Measurements from ENCODE around the gene PRR5L.

PRR5L gene

GRCh38 chr11:36427876-36428275, 131.8 kb downstream of the PRR5L start:
- Histone ChIP-seq H3K79me2 (ENCODE audit: low read length) (no peaks in the 10 kb centered on the region), H4K20me1 (ENCODE audit: insufficient read depth, low read length) (no peaks in the 10 kb centered on the region), H3K9me2 (replicated peaks; ENCODE audit: insufficient read depth, low read length) (no peaks in the 10 kb centered on the region), H3K36me3 (replicated peaks; ENCODE audit: insufficient read depth, low read length) (no peaks in the 10 kb centered on the region), H3K27ac (ENCODE audit: low read length) (no peak overlapping the region), H3K27me3 (replicated peaks; ENCODE audit: insufficient read depth, low read length) (no peaks in the 10 kb centered on the region), H2AFZ (ENCODE audit: low read length) (no peak overlapping the region), H3K9ac (ENCODE audit: low read length) (no peak overlapping the region), H3K9me3 (replicated peaks; ENCODE audit: insufficient read depth, low read length) (no peaks in the 10 kb centered on the region), H3K4me3 (ENCODE audit: low read length) (no peak overlapping the region), H3K4me2 (ENCODE audit: low read depth, low read length) (no peak overlapping the region), H3F3A (ENCODE audit: insufficient read depth, low read length) (no peaks in the 10 kb centered on the region), H3K4me1 (ENCODE audit: low read length) (no peaks in the 10 kb centered on the region)
- DNase-seq = no peak
- no peak for TF ChIP-seq EZH2 (optimal IDR thresholded peaks at IDR 0.05; ENCODE audit: low read depth, low read length)
- TF ChIP-seq CTCF (IDR thresholded peaks at IDR 0.05; ENCODE audit: low read length) = no peak
- no peak for TF ChIP-seq EZH2phosphoT487 (IDR thresholded peaks at IDR 0.05; ENCODE audit: low read length)

GRCh38 chr11:36431429-36432092, 135.5 kb downstream of the PRR5L start:
- no peak overlapping the region for H2AFZ ChIP-seq (ENCODE audit: low read length)
- H3K4me3 ChIP-seq (ENCODE audit: low read length) = no peak overlapping the region
- H3F3A ChIP-seq (ENCODE audit: insufficient read depth, low read length) = no peaks in the 10 kb centered on the region
- H3K36me3 ChIP-seq (replicated peaks; ENCODE audit: insufficient read depth, low read length) = no peaks in the 10 kb centered on the region
- H3K9ac ChIP-seq (ENCODE audit: low read length) = no peak overlapping the region
- H4K20me1 ChIP-seq (ENCODE audit: insufficient read depth, low read length) = no peaks in the 10 kb centered on the region
- no peak overlapping the region for H3K4me2 ChIP-seq (ENCODE audit: low read depth, low read length)
- H3K9me3 ChIP-seq (replicated peaks; ENCODE audit: insufficient read depth, low read length) = no peaks in the 10 kb centered on the region
- no peak overlapping the region for H3K27ac ChIP-seq (ENCODE audit: low read length)
- H3K9me2 ChIP-seq (replicated peaks; ENCODE audit: insufficient read depth, low read length) = no peaks in the 10 kb centered on the region
- no peaks in the 10 kb centered on the region for H3K4me1 ChIP-seq (ENCODE audit: low read length)
- H3K79me2 ChIP-seq (ENCODE audit: low read length) = no peaks in the 10 kb centered on the region
- no peak for TF ChIP-seq EZH2 (optimal IDR thresholded peaks at IDR 0.05; ENCODE audit: low read depth, low read length)
- no peak for TF ChIP-seq EZH2phosphoT487 (IDR thresholded peaks at IDR 0.05; ENCODE audit: low read length)
- no peak for TF ChIP-seq CTCF (IDR thresholded peaks at IDR 0.05; ENCODE audit: low read length)
- DNase-seq = no peak
- H3K27me3 ChIP-seq (replicated peaks; ENCODE audit: insufficient read depth, low read length) = no peaks in the 10 kb centered on the region

- Histone ChIP-seq H3K36me3 (replicated peaks; ENCODE audit: insufficient read depth, low read length) (no peaks in the 10 kb centered on the region), H3K9me2 (replicated peaks; ENCODE audit: insufficient read depth, low read length) (no peaks in the 10 kb centered on the region), H3K79me2 (ENCODE audit: low read length) (no peaks in the 10 kb centered on the region), H2AFZ (ENCODE audit: low read length) (no peak overlapping the region), H3K27ac (ENCODE audit: low read length) (no peak overlapping the region), H3F3A (ENCODE audit: insufficient read depth, low read length) (no peaks in the 10 kb centered on the region), H3K4me3 (ENCODE audit: low read length) (no peak overlapping the region), H3K9ac (ENCODE audit: low read length) (no peak overlapping the region), H4K20me1 (ENCODE audit: insufficient read depth, low read length) (no peaks in the 10 kb centered on the region), H3K27me3 (replicated peaks; ENCODE audit: insufficient read depth, low read length) (no peaks in the 10 kb centered on the region), H3K4me1 (ENCODE audit: low read length) (no peaks in the 10 kb centered on the region), H3K9me3 (replicated peaks; ENCODE audit: insufficient read depth, low read length) (no peaks in the 10 kb centered on the region), H3K4me2 (ENCODE audit: low read depth, low read length) (no peak overlapping the region)
- TF ChIP-seq EZH2 (optimal IDR thresholded peaks at IDR 0.05; ENCODE audit: low read depth, low read length) (no peak), CTCF (IDR thresholded peaks at IDR 0.05; ENCODE audit: low read length) (no peak), EZH2phosphoT487 (IDR thresholded peaks at IDR 0.05; ENCODE audit: low read length) (no peak)
- no peak for DNase-seq
Measured at GRCh38 chr11:36432093-36432469, 136.0 kb downstream of the PRR5L start.

Measured in MM.1S (cell line).